B cell (primary cell): ENCODE measurements around the gene CCDC85A. TPM values are rescaled to one million over a fixed set of nuclear protein-coding genes. Genes with fewer than 3 reads are reported as not detected.
"Not testable (repeated sequence)": the region's sequence is repeated elsewhere in the genome, so short reads cannot be mapped to it uniquely, and the experiment has no call there.

Experiments
- ATAC-seq: fragments of 200-7000 bp; cut with Tn5 transposase; one replicate; pipeline ENCODE4 v1.10.0; 2021; ENCODE audit warnings: low read depth, mild to moderate bottlenecking, moderate number of reproducible peaks, moderate library complexity
- CTCF ChIA-PET: fragments of 350-600 bp; sonication (Branson Sonifier 250); formaldehyde crosslinking; loops from one replicate; lab custom pipeline; 2021; ENCODE audit warnings: antibody characterized with exemption, inconsistent platforms; lab: Charles Lee
- POLR2A ChIA-PET: fragments of 350-600 bp; sonication (Branson Sonifier 250); formaldehyde crosslinking; loops from one replicate; lab custom pipeline; 2021; ENCODE audit warnings: antibody characterized with exemption; lab: Charles Lee
- DNase-seq: peaks from one replicate; pipeline ENCODE4 v3.0.0; 2013
- H2AFZ ChIP-seq: 2 replicates; pipeline ENCODE4 v1.6.1; 2012; ENCODE audit warnings: mild to moderate bottlenecking, low read depth, low read length; ENCODE audit not compliant: insufficient read depth, poor library complexity, severe bottlenecking
- H3K27ac ChIP-seq, 2 donors: 1 replicate in 1 of 2; 2 replicates in 1 of 2; pipeline ENCODE4 v1.5.1; 2012 to 2013; ENCODE audit warnings: low read length in 2 of 2, mild to moderate bottlenecking in 2 of 2, moderate library complexity in 1 of 2
- H3K27me3 ChIP-seq, 4 experiments: fragments of 200-600 bp in 1 of 4; sonication (generic) in 1 of 4; replicated peaks in 1 of 4; 1 replicate in 2 of 4; 2 replicates in 2 of 4; pipeline versions ENCODE4 v1.6.1 to v1.7.0; 2013 to 2016; ENCODE audit warnings: low read length in 3 of 4, mild to moderate bottlenecking in 2 of 4, mixed read lengths in 1 of 4, moderate library complexity in 1 of 4; ENCODE audit not compliant: insufficient read depth in 4 of 4, control insufficient read depth in 3 of 4; ENCODE audit errors: control extremely low read depth in 1 of 4
- H3K36me3 ChIP-seq, 2 experiments: replicated peaks in 1 of 2; 1 replicate in 1 of 2; 2 replicates in 1 of 2; pipeline versions ENCODE4 v1.6.1 to v1.7.1; 2013; ENCODE audit warnings: low read length in 1 of 2; ENCODE audit not compliant: insufficient read depth in 2 of 2, control insufficient read depth in 1 of 2; ENCODE audit errors: control extremely low read depth in 1 of 2, extremely low read depth in 1 of 2
- H3K4me1 ChIP-seq, 2 donors: fragments of 200-600 bp in 1 of 2; sonication (generic) in 1 of 2; 1 replicate in 1 of 2; 2 replicates in 1 of 2; pipeline versions ENCODE4 v1.5.1 to v1.6.1; 2013 to 2017; ENCODE audit warnings: low read length in 2 of 2; ENCODE audit not compliant: control insufficient read depth in 2 of 2, insufficient read depth in 2 of 2
- H3K4me2 ChIP-seq: replicated peaks from 2 replicates; pipeline ENCODE3; 2012; ENCODE audit warnings: mild to moderate bottlenecking, low read depth, low read length; ENCODE audit not compliant: poor library complexity, severe bottlenecking
- H3K4me3 ChIP-seq, 5 experiments: fragments of 200-600 bp in 1 of 5; sonication (generic) in 1 of 5; 1 replicate in 3 of 5; 2 replicates in 2 of 5; pipeline versions ENCODE4 v1.5.1 to v1.7.0; 2011 to 2016; ENCODE audit warnings: low read length in 4 of 5, mild to moderate bottlenecking in 4 of 5, low read depth in 2 of 5, control low read depth in 1 of 5, moderate library complexity in 1 of 5; ENCODE audit not compliant: insufficient read depth in 1 of 5; ENCODE audit errors: control extremely low read depth in 1 of 5, extremely low read depth in 1 of 5
- H3K79me2 ChIP-seq: fragments of 200-600 bp; sonication (generic); one replicate; pipeline ENCODE4 v1.6.0; 2016; ENCODE audit warnings: low read length; ENCODE audit not compliant: control insufficient read depth, insufficient read depth
- H3K9ac ChIP-seq: fragments of 200-600 bp; sonication (generic); 2 replicates; pipeline ENCODE4 v1.6.1; 2017; ENCODE audit warnings: mild to moderate bottlenecking, low read length, moderate library complexity
- H3K9me3 ChIP-seq, 3 donors: one replicate each; pipeline versions ENCODE4 v1.6.1 to v1.7.1; 2013; ENCODE audit warnings: low read length in 2 of 3; ENCODE audit not compliant: control insufficient read depth in 2 of 3, insufficient read depth in 1 of 3; ENCODE audit errors: control extremely low read depth in 1 of 3
- H4K20me1 ChIP-seq: 2 replicates; pipeline ENCODE4 v1.6.0; 2012; ENCODE audit warnings: mild to moderate bottlenecking, low read length; ENCODE audit not compliant: insufficient read depth, control insufficient read depth, poor library complexity, severe bottlenecking
- H3K27ac Mint-ChIP-seq: one replicate; pipeline ENCODE4 v1.8.0; 2021; ENCODE audit warnings: mixed read lengths
- H3K27me3 Mint-ChIP-seq: one replicate; pipeline ENCODE4 v1.8.0; 2021; ENCODE audit warnings: mixed read lengths
- H3K4me1 Mint-ChIP-seq: one replicate; pipeline ENCODE4 v1.8.0; 2021; ENCODE audit warnings: mixed read lengths
- H3K4me3 Mint-ChIP-seq: one replicate; pipeline ENCODE4 v1.8.0; 2021; ENCODE audit warnings: mixed read lengths
- H3K9me3 Mint-ChIP-seq: one replicate; pipeline ENCODE4 v1.8.0; 2022; ENCODE audit warnings: mixed read lengths; ENCODE audit not compliant: insufficient read depth
- EZH2 ChIP-seq: IDR thresholded peaks from 2 replicates; pipeline ENCODE4 v1.6.1; 2012; ENCODE audit warnings: borderline replicate concordance, low read depth, mild to moderate bottlenecking, moderate library complexity, low read length; ENCODE audit not compliant: insufficient read depth, poor library complexity, severe bottlenecking
- WGBS: methylation state at CpG from one replicate; pipeline ENCODE4 v1.1.5; 2013; ENCODE audit warnings: missing lambda C conversion rate; ENCODE audit not compliant: insufficient coverage; 5-methylcytosine and 5-hydroxymethylcytosine counted together
- intact Hi-C: fragments of 100-400 bp; cut with micrococcal nuclease; formaldehyde crosslinking; loops from one replicate; pipeline ENCODE4 v1.10.0; 2022
- polyA plus RNA-seq: library from polyadenylated mRNA; depleted of rRNA; stranded (reverse); fragments of >200 nt; gene quantifications from 2 replicates; pipeline ENCODE4 v1.2.3, GENCODE V29; 2012
- total RNA-seq, 2 donors: library from RNA; stranded (reverse); fragments of 120-200 nt in 1 of 2; gene quantifications; 1 replicate in 1 of 2; 2 replicates in 1 of 2; pipeline versions ENCODE4 v1.2.3 to v1.2.4, GENCODE V29; 2013 to 2022
- TF ChIP-seq, protein P1 (sequence below): fragments of 200-600 bp; IDR thresholded peaks from one replicate; pipeline ENCODE4 v1.8.0; 2022; ENCODE audit warnings: antibody characterized with exemption, mild to moderate bottlenecking

Gene CCDC85A
- total and polyA plus RNA-seq, 2 donors (not counting 1 experiment from before 2014, with no cell fraction given), result 0.15 TPM; not detected in 1

DNA sequence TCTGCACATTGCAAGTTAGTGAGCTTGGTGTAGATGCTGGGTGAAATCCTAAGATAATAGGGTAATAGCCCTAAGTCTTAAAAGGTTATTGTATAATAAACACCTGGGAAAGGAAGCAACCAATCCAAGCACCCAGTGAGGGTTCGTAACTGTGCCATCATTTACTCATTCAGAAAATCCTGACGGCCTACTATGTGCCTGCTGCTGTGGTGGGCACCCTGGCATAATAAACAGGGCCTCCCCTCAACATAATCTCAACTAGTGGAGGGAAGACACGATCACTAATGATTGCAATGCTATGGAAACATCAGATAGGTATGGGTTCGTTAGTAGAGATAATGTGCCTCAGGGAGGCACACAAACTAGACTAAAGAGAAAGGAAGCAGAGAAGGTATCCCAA lies 48.9 kb upstream of the CCDC85A start:
- TF ChIP-seq, protein P1, sequence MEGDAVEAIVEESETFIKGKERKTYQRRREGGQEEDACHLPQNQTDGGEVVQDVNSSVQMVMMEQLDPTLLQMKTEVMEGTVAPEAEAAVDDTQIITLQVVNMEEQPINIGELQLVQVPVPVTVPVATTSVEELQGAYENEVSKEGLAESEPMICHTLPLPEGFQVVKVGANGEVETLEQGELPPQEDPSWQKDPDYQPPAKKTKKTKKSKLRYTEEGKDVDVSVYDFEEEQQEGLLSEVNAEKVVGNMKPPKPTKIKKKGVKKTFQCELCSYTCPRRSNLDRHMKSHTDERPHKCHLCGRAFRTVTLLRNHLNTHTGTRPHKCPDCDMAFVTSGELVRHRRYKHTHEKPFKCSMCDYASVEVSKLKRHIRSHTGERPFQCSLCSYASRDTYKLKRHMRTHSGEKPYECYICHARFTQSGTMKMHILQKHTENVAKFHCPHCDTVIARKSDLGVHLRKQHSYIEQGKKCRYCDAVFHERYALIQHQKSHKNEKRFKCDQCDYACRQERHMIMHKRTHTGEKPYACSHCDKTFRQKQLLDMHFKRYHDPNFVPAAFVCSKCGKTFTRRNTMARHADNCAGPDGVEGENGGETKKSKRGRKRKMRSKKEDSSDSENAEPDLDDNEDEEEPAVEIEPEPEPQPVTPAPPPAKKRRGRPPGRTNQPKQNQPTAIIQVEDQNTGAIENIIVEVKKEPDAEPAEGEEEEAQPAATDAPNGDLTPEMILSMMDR, result no peak
- TF ChIP-seq EZH2, result no peak
- POLR2A ChIA-PET, result no interaction called here
- no peak for ATAC-seq
- Histone ChIP-seq H3K9ac (no peak overlapping the region), H3K36me3 (no peaks in the 10 kb centered on the region), H3K4me2 (no peak overlapping the region), H3K79me2 (no peaks in the 10 kb centered on the region), H4K20me1 (no peaks in the 10 kb centered on the region), H3K4me1 (no peaks in the 10 kb centered on the region), H3K27ac (no peak overlapping the region), H3K27me3 (no peaks in the 10 kb centered on the region), H3K4me3 (no peak overlapping the region), H3K9me3 (no peaks in the 10 kb centered on the region), H2AFZ (no peak overlapping the region)
- H3K9me3 Mint-ChIP-seq, result no peaks in the 10 kb centered on the region
- H3K27me3 Mint-ChIP-seq, result peaks cover 2% of the 10 kb centered on the region
- no peak for DNase-seq
- H3K27ac Mint-ChIP-seq, result no peak overlapping the region
- intact Hi-C loops, result no loop called here
- CTCF ChIA-PET, result interaction anchor here (1.0 kb wide), 1 partner anchor 8 kb away, joined by 3 read pairs; no protein-coding TSS in a partner anchor
- H3K4me3 Mint-ChIP-seq, result no peak overlapping the region
- no peaks in the 10 kb centered on the region for H3K4me1 Mint-ChIP-seq
- WGBS, result no CpG with 5 or more reads among the region's 4 CpGs

DNA sequence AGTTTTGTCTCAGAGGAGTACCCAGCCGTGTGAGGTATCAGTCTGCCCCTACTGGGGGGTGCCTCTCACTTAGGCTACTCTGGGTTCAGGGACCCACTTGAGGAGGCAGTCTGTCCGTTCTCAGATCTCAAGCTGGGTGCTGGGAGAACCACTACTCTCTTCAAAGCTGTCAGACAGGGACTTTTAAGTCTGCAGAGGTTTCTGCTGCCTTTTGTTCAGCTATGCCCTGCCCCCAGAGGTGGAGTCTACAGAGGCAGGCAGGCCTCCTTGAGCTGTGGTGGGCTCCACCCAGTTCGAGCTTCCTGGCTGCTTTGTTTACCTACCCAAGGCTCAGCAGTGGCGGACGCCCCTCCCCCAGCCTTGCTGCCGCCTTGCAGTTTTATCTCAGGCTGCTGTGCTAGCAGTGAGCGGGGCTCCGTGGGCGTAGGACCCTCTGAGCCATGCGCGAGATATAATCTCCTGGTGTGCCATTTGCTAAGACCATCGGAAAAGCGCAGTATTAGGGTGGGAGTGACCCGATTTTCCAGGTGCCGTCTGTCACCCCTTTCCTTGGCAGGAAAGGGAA lies 41.2 kb upstream of the CCDC85A start:
- H3K27me3 ChIP-seq, POLR2A ChIA-PET, H3K9me3 Mint-ChIP-seq, intact Hi-C loops, H3K4me1 Mint-ChIP-seq, H3K27me3 Mint-ChIP-seq, H3K27ac ChIP-seq, H3K9me3 ChIP-seq, H4K20me1 ChIP-seq, H3K4me2 ChIP-seq, H3K27ac Mint-ChIP-seq, H3K4me1 ChIP-seq, H3K36me3 ChIP-seq, H3K79me2 ChIP-seq, DNase-seq, ATAC-seq, H3K9ac ChIP-seq, H3K4me3 Mint-ChIP-seq, H3K4me3 ChIP-seq, H2AFZ ChIP-seq: not testable (repeated sequence)
- WGBS, result 90% methylated on average over 15 of the region's 15 CpGs
- CTCF ChIA-PET, result interaction anchor here (1.4 kb wide), 1 partner anchor 8 kb away, joined by 3 read pairs; no protein-coding TSS in a partner anchor
